Measurements from ENCODE around the gene ATP2B2. TPM values are rescaled to one million over a fixed set of nuclear protein-coding genes. Genes with fewer than 3 reads are reported as not detected.

Gene ATP2B2
- total RNA-seq, 1 experiment from 2014 or later: not detected

GRCh38 chr3:10340046-10340445 lies 165.3 kb downstream of the ATP2B2 start:
- Histone ChIP-seq H3K79me2 (ENCODE audit: insufficient read depth, low read length) (no peaks in the 10 kb centered on the region), H3K9ac (ENCODE audit: low read length) (no peak overlapping the region), H3K9me2 (ENCODE audit: insufficient read depth) (no peaks in the 10 kb centered on the region), H2AFZ (ENCODE audit: low read depth, low read length, poor library complexity, severe bottlenecking) (no peak overlapping the region), H3K9me3 (ENCODE audit: control insufficient read depth in 1 of 2, insufficient read depth in 1 of 2, low read depth in 1 of 2, low read length in 2 of 2) (no peaks in the 10 kb centered on the region), H3K4me2 (ENCODE audit: low read length) (no peak overlapping the region), H3K36me3 (ENCODE audit: control insufficient read depth in 1 of 2, insufficient read depth in 2 of 2, low read length in 2 of 2) (no peaks in the 10 kb centered on the region), H4K20me1 (ENCODE audit: insufficient read depth) (no peaks in the 10 kb centered on the region), H3K4me1 (ENCODE audit: control insufficient read depth in 1 of 2, insufficient read depth in 2 of 2, low read length in 2 of 2) (no peaks in the 10 kb centered on the region), H3K4me3 (replicated peaks in 1 of 2; ENCODE audit: low read depth in 1 of 2, low read length in 2 of 2) (no peak overlapping the region), H3K27me3 (ENCODE audit: insufficient read depth, low read length) (no peaks in the 10 kb centered on the region), H3K27ac (ENCODE audit: low read depth, low read length) (no peak overlapping the region)
- ChIA-PET POLR2A (no interaction called here), RAD21 (ENCODE audit: low non-redundant PET in 1 of 2, low total read pairs in 2 of 2, uncharacterized antibody in 2 of 2, unreplicated experiment in 2 of 2) (no interaction called here), CTCF (no interaction called here)
- ATAC-seq (no peak), DNase-seq (ENCODE audit: low read depth, low spot score) (no peak)
- no TSS peak for BruUV-seq (replicated peaks)
- TF ChIP-seq ATF3 (IDR thresholded peaks at IDR 0.05) (no peak), RAD21 (IDR thresholded peaks at IDR 0.05; ENCODE audit: low read depth) (no peak), ELF1 (IDR thresholded peaks at IDR 0.05; ENCODE audit: borderline replicate concordance, low read depth) (no peak), REST (IDR thresholded peaks at IDR 0.05; ENCODE audit: low read depth) (no peak), ZBTB33 (IDR thresholded peaks at IDR 0.05; ENCODE audit: extremely low read depth, insufficient replicate concordance, low read length) (no peak)
- intact Hi-C loops (cut with micrococcal nuclease): loop anchor here (5.0 kb wide), 1 partner anchor 362 kb away; no protein-coding TSS in a partner anchor

All from HCT116 (cell line).